Midbrain (tissue), 1 donor: ENCODE data around the gene PRKCZ.

Experiments used
- DNase-seq: peaks from one replicate; lab custom pipeline; 2025; lab: John Stamatoyannopoulos, UW

PRKCZ gene

GRCh38 chr1:2159124-2159523 lies 108.9 kb downstream of the PRKCZ start:
- DNase-seq, result no peak

- no peak for DNase-seq
Observed at GRCh38 chr1:2160451-2161300, 110.5 kb downstream of the PRKCZ start.

DNA sequence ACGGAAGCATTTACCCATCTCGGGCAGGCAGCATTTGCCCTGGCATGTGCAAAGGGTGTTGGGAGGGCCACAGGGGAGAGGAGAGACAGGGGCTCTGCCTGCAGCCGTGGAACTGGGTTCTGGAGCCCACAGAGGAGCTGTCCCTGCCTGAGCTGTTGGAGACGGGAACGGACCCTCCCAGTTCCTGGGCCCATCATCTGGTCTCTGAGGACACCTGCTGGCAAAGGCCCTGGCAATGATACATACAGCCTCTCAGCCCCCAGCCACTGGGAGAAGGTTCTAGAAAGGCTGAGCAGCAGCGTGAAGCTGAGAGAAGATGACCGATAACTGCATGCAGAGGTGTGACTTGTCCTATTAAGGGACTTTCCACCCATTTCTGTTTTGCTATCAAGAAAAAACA lies 113.0 kb downstream of the PRKCZ start:
- no peak for DNase-seq

GRCh38 chr1:2165646-2166045 lies 115.4 kb downstream of the PRKCZ start:
- no peak for DNase-seq

DNA sequence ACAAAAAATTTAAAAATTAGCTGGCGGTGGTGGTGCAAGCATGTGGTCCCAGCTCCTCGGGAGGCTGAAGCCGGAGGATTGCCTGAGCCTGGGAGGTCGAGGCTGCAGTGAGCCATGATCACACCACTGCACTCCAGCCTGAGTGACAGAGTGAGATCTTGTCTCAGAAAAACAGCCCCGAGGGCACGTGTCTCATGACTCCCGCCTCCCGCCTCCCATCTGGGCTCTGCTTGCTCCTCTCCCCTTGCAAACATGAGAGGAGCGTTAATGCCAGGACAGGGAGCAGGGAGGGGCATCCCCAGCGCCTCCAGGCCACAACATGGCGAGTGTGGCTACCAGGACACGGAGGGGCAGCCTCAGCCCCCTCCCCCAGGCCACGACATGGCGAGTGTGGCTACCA lies 116.0 kb downstream of the PRKCZ start:
- DNase-seq, result no peak

DNA sequence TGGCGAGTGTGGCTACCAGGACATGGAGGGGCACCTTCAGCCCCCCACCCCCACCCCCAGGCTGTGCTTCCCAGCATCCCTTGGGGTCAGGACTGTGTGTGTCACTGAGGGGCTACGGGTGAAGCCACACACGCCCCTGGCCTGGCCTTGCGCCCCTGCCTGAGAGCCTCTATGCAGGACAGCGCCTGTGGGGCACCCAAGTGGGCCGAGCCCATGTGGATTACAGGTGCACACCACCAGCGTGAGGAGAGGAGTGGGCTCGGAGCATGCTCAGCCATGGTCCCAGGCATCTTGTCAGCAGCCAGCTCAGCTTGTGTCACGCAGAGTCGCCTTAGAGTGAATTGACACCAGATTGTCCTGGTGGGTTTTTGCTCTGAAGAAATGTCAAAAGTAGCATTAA lies 116.5 kb downstream of the PRKCZ start:
- DNase-seq, result no peak

- no peak for DNase-seq
Observed at GRCh38 chr1:2168090-2168489, 117.9 kb downstream of the PRKCZ start.

DNA sequence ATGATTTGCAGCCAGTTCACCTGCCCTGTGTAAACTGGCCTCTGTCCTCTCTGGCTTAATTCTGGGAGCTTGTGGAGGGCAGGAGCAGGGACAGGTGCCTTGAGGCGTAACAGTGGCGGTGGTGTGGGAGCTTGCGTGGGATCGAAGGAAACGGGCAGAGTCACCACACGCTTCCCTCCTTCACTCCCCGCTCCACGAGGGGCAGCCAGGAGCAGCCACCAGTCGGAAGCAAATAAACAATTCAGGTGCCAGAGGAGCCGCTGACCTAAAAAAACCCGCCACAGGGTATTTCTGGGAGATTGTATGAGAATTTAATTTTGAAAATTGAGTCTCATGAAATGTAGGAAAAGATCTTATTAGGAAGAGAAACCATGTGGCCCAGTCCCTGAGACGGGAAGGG lies 118.3 kb downstream of the PRKCZ start:
- DNase-seq, result no peak

DNA sequence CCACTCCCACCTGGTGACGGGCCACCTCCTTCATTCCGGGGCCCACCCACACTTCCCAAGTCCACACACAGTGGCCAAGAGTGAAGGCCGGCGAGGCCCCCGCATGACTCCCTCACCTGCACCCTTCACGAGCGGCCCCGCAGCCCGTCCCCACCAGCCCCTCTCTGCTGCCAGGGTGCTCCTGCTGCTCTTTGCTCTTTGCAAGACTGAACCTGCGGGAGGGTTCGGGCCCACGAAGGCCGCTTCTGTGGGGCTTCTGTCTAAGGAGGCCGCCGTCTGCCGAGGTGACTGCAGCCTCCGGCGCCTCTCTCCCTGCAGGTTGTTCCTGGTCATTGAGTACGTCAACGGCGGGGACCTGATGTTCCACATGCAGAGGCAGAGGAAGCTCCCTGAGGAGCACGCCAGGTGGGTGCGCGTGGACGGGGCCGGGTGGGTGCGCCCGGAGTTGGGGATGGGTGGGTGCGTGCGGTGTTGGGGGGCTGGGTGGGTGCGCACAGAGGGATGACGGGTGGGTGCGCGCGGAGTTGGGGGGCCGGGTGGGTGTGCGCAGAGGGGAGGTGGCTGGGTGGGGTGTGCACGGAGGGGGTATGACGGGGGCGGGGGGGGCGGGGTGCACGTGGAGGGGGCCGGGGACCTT lies 119.1 kb downstream of the PRKCZ start:
- DNase-seq, result no peak

DNA sequence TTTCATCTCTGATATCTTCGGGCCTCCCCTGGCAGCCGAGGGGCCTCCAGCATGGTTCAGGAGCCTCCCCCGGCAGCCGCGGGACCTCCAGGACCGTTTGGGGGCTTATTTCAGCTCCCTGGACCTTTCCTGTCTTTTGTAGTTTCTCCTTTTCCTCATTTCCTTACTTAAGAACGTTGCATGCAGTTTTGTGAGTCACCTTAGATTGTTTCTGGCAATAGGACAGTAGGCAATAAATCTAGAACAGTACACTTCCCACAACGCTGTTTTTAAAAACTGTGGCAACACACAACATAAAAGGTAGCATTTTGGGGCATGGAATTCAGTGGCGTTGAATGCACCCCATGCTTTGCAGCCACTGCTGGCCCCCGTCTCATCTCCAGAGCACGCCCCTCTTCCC lies 120.0 kb downstream of the PRKCZ start:
- DNase-seq, result no peak

- DNase-seq, result no peak
Observed at GRCh38 chr1:2172012-2172411, 121.8 kb downstream of the PRKCZ start.

DNA sequence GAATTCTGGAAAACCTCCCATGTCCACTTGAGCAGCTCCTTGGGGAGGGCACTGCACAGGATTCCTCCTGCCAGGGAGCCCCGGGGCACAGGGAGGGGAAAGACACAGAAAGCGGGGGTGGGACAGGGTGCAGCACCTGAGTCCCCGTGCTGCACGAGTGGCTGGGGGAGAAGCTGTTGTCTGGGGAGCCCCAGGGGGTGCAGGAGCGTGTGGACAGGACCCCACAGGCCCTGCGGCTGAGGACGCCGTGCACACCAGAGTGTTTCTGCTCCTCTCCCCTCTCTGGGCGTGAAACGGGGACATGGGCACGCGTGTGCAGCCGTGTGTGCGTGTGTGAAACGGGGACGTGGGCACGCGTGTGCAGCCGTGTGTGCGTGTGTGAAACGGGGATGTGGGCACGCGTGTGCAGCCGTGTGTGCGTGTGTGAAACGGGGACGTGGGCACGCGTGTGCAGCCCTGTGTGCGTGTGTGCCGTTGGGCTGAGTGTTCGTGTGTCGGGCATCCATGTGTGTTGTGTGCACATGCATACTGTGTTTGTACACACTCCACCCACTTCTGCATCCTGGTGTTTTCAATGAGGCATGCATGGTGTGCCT lies 122.4 kb downstream of the PRKCZ start:
- no peak for DNase-seq

- no peak for DNase-seq
Observed at GRCh38 chr1:2173546-2174347, 123.5 kb downstream of the PRKCZ start.

DNA sequence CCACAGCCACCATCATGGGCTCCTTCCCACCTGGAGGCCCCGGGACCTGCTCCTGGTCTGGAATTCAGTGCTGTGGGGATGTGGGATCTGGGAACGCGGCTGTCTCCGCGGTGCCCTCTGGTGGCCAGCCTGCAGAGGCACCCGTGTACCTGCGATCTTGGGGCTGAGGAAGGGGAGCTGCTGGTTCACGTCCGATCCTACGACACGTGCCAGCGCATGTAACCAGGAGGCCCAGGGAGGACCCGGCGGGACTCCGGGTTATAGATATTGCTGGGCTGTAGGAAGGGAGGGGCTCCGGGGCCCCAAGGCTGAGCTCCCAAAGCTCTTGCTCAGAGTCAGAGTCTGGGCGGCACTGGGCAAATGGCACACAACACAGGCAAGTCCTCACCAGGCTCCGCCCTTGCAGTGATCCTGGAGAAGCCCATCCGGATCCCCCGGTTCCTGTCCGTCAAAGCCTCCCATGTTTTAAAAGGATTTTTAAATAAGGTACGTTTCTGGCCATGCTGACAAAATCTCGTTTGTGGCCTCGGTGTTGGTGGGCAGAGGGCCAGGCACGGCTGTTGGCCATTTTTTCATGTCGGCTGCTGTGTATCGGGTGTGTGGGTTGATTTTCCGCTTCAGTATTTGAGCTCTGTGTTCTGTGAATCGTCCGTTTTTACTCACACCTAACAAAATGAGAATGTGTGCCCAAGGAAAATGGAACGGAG lies 124.3 kb downstream of the PRKCZ start:
- peak; percentile 33 for DNase-seq

DNA sequence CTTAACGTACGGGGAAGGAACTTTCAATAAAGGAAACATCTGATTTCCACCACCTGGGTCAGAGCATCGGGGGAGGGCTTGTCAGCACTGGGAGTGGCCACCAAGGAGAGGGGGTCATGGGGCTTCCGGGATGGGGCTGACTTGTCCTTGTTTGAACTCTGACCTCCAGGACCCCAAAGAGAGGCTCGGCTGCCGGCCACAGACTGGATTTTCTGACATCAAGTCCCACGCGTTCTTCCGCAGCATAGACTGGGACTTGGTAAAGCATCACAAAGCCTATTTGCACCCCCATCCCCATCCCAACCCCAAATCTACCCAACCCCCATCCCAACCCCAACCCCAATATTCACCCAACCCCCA lies 124.8 kb downstream of the PRKCZ start:
- DNase-seq, result no peak

- no peak for DNase-seq
Observed at GRCh38 chr1:2175681-2176454, 125.7 kb downstream of the PRKCZ start.

- DNase-seq, result no peak
Observed at GRCh38 chr1:2176615-2177014, 126.4 kb downstream of the PRKCZ start.

- no peak for DNase-seq
Observed at GRCh38 chr1:2177541-2177940, 127.3 kb downstream of the PRKCZ start.

DNA sequence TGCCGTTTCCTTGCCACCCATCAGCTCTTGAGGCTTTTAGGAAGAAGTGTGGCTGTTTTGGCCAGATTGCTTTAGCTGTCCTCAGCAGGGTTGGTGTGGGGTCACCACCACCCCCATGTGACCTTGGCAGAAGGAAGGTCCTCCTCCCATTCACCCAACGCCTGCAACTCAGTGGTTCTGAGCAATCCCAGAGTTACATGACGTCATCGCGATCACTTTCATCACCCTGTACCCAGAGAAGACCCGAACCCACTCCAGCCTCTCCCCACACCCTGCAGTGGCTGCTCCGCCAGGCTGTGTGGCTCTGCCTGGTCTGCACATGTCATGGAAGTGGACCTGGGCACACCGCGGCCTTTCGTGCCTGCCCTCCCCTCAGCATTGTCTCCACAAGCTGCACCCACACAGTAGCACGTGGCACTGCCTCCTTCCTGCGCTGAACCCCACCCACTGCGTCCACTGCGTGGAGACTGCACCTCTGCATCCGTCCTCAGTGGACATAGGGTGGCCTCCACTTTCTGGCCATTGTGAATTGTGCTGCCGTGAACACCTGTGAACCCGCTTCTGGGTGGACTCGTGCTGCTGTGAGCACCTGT lies 127.8 kb downstream of the PRKCZ start:
- no peak for DNase-seq

DNA sequence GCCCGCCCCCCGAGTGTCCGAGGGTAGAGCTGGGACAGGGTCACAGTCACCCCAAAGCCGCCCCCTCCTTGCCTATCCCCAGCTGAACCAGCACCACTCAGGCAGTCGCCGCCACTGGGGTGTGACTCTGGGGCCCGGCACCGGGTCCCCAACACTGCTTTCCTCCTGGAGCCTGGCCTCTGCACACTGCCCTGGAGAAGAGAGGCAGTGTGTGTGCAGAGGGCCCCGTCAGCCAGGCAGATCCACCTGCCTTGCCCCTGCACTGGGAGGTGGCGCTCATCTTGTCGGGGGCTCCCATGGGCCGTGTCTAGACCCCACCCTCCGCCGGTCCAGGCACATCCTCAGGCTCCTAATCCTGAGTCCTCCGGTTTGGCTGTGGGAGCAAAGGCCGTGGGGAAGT lies 128.7 kb downstream of the PRKCZ start:
- no peak for DNase-seq
